K562 (cell line): ENCODE data around the gene ASB7. TPM values are rescaled to one million over a fixed set of nuclear protein-coding genes. Genes with fewer than 3 reads are reported as not detected.

Source experiments
- DPF2 ChIP-seq: fragments of 450-650 bp; IDR thresholded peaks from 2 replicates; pipeline ENCODE4 v1.6.1; 2016
- ETV6 ChIP-seq, 3 experiments: fragments of 150-350 bp in 1 of 3; sonication (generic) in 1 of 3; formaldehyde crosslinking in 1 of 3; IDR thresholded peaks; 2 replicates each; pipeline versions ENCODE4 v1.6.1 to v1.8.0; 2014 to 2022; ENCODE audit warnings: borderline replicate concordance in 2 of 3, low read depth in 2 of 3, antibody characterized with exemption in 1 of 3, low read length in 1 of 3, mild to moderate bottlenecking in 1 of 3, missing genetic modification reagents in 1 of 3
- HDGF ChIP-seq: fragments of 450-650 bp; IDR thresholded peaks from 2 replicates; pipeline ENCODE4 v1.6.1; 2016
- NCOA6 ChIP-seq: fragments of 450-650 bp; IDR thresholded peaks from 2 replicates; pipeline ENCODE4 v1.6.1; 2017; ENCODE audit warnings: mild to moderate bottlenecking
- polyA plus RNA-seq, 8 experiments: library from polyadenylated mRNA; depleted of rRNA in 4 of 8; stranded (reverse) in 5 of 8; unstranded in 3 of 8; fragments of >200 nt; fragmentation: Nextera tagmentation in 2 of 8; fragmentation: Illumina TruSeq in 1 of 8; extraction: Ambion mirVana in 2 of 8; extraction: Trizol in 1 of 8; gene quantifications; 2 replicates each; pipeline versions ENCODE4 v1.2.1 to v1.2.3, GENCODE V29; 2011 to 2014; ENCODE audit warnings: inconsistent platforms in 1 of 8, missing spikeins in 1 of 8
- total RNA-seq, 7 experiments: library from RNA; depleted of rRNA in 6 of 7; stranded (reverse); fragments of >200 nt in 6 of 7; fragmentation: Illumina TruSeq in 2 of 7; extraction: Trizol in 2 of 7; gene quantifications; 2 replicates each; pipeline versions ENCODE4 v1.2.1 to v1.2.3, GENCODE V29; 2011 to 2021; ENCODE audit warnings: low replicate concordance in 1 of 7
- TF ChIP-seq, protein P1 (sequence below): IDR thresholded peaks from 2 replicates; pipeline ENCODE4 v1.6.1; 2011; ENCODE audit warnings: borderline replicate concordance, low read depth, mild to moderate bottlenecking, moderate library complexity, low read length; ENCODE audit not compliant: insufficient read depth, poor library complexity, severe bottlenecking
- TF ChIP-seq, protein P2 (sequence below): sonication (generic); formaldehyde crosslinking; IDR thresholded peaks from 2 replicates; pipeline ENCODE4 v1.8.0; 2022; ENCODE audit warnings: mild to moderate bottlenecking, missing genetic modification reagents
- TF ChIP-seq, protein P3 (sequence below): fragments of 250-450 bp; sonication (Bioruptor Pico); IDR thresholded peaks from 2 replicates; pipeline ENCODE4 v1.5.0; 2022; ENCODE audit warnings: mild to moderate bottlenecking

The ASB7 gene
- total and polyA plus RNA-seq, 9 of the 15 experiments (the other 6 are each of a cell fraction or from before 2014, with no cell fraction given) = 1.8 to 10.1 (median 6.8) TPM

DNA sequence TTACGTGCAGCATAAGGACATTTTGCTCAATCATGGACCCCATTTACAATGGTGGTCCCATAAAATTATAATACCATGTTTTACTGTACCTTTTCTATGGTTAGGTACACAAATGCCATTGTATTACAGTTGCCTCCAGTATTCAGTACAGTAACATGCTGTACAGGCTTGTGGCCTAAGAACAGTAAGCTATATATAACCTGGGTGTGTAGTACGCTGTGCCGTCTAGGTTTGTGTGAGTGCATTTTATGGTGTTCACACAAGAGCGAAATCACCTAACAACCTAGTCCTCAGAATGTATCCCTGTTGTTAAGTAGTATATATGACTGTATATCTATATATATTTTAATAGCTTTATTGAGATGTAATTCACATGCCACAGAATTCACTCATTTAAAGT, 12.5 kb downstream of the ASB7 start (continued):
- TF ChIP-seq, protein P1, sequence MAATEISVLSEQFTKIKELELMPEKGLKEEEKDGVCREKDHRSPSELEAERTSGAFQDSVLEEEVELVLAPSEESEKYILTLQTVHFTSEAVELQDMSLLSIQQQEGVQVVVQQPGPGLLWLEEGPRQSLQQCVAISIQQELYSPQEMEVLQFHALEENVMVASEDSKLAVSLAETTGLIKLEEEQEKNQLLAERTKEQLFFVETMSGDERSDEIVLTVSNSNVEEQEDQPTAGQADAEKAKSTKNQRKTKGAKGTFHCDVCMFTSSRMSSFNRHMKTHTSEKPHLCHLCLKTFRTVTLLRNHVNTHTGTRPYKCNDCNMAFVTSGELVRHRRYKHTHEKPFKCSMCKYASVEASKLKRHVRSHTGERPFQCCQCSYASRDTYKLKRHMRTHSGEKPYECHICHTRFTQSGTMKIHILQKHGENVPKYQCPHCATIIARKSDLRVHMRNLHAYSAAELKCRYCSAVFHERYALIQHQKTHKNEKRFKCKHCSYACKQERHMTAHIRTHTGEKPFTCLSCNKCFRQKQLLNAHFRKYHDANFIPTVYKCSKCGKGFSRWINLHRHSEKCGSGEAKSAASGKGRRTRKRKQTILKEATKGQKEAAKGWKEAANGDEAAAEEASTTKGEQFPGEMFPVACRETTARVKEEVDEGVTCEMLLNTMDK = no peak
- TF ChIP-seq HDGF (no peak), ETV6 (IDR thresholded peaks at IDR 0.05; ENCODE audit: borderline replicate concordance in 1 of 2, low read depth in 2 of 2, low read length in 1 of 2) (no peak), ETV6 (CRISPR knock-in tag; IDR thresholded peaks at IDR 0.05; ENCODE audit: borderline replicate concordance) (no peak), NCOA6 (no peak), DPF2 (no peak)
- TF ChIP-seq, protein P2, sequence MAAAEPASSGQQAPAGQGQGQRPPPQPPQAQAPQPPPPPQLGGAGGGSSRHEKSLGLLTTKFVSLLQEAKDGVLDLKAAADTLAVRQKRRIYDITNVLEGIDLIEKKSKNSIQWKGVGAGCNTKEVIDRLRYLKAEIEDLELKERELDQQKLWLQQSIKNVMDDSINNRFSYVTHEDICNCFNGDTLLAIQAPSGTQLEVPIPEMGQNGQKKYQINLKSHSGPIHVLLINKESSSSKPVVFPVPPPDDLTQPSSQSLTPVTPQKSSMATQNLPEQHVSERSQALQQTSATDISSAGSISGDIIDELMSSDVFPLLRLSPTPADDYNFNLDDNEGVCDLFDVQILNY (CRISPR knock-in tag) = no peak
- TF ChIP-seq, protein P3, sequence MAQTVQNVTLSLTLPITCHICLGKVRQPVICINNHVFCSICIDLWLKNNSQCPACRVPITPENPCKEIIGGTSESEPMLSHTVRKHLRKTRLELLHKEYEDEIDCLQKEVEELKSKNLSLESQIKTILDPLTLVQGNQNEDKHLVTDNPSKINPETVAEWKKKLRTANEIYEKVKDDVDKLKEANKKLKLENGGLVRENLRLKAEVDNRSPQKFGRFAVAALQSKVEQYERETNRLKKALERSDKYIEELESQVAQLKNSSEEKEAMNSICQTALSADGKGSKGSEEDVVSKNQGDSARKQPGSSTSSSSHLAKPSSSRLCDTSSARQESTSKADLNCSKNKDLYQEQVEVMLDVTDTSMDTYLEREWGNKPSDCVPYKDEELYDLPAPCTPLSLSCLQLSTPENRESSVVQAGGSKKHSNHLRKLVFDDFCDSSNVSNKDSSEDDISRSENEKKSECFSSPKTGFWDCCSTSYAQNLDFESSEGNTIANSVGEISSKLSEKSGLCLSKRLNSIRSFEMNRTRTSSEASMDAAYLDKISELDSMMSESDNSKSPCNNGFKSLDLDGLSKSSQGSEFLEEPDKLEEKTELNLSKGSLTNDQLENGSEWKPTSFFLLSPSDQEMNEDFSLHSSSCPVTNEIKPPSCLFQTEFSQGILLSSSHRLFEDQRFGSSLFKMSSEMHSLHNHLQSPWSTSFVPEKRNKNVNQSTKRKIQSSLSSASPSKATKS (CRISPR knock-in tag) = no peak
